Nephron progenitor cell (in vitro differentiated cells): Measurements from ENCODE around the gene CIZ1.

ENCODE experiments used
- DNase-seq: peaks from one replicate; pipeline ENCODE4 v3.0.0; 2021
- H3K27ac Mint-ChIP-seq: 2 replicates; pipeline ENCODE4 v1.8.0; 2021; ENCODE audit warnings: mild to moderate bottlenecking, moderate library complexity, mixed read lengths
- H3K27me3 Mint-ChIP-seq: 2 replicates; pipeline ENCODE4 v1.8.0; 2021; ENCODE audit warnings: mild to moderate bottlenecking, low read depth, mixed read lengths; ENCODE audit not compliant: poor library complexity
- H3K36me3 Mint-ChIP-seq: 2 replicates; pipeline ENCODE4 v1.8.0; 2021; ENCODE audit warnings: low read depth, mixed read lengths
- H3K4me1 Mint-ChIP-seq: 2 replicates; pipeline ENCODE4 v1.8.0; 2021; ENCODE audit warnings: mixed read lengths
- H3K4me3 Mint-ChIP-seq: 2 replicates; pipeline ENCODE4 v1.8.0; 2021; ENCODE audit warnings: mild to moderate bottlenecking, moderate library complexity, mixed read lengths
- H3K9me3 Mint-ChIP-seq: 2 replicates; pipeline ENCODE4 v1.8.0; 2021; ENCODE audit warnings: mild to moderate bottlenecking, moderate library complexity, mixed read lengths
- CTCF ChIP-seq: fragments of 200-600 bp; sonication (generic); IDR thresholded peaks from 2 replicates; pipeline ENCODE4 v1.5.0; 2021; ENCODE audit warnings: antibody characterized with exemption

CIZ1 gene

DNA sequence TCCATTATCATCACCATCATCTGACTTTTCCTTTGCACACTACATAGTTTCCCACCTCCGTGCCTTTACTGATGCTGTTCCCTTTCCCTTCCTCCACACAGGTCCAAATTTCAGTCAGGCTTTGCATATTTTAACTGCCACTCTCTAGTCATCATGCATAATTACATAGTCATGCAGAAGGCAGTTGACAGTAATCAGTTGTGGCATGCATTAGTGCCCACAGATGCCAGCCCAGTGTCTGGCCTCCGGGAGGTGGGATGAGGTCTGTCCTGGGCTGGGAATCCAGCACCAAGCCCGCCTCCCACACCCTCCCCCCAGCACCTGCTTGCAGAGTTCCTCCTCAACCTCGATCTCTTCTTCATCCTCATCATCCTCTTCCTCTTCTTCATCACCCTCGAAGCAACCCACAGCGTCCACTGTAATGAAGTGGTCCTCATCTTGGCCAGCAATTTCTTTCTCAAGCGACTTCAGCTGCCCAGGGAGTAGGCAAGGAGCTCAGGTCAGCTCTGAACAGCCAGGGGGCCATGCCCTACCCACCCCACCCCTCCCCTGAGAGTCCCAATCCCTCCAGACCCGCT lies 22.6 kb downstream of the CIZ1 start:
- no peaks in the 10 kb centered on the region for H3K9me3 Mint-ChIP-seq
- no peaks in the 10 kb centered on the region for H3K27me3 Mint-ChIP-seq
- TF ChIP-seq CTCF, result no peak
- peak overlapping the region; percentile 37 for H3K27ac Mint-ChIP-seq
- no peak for DNase-seq
- H3K4me1 Mint-ChIP-seq, result peaks cover 22% of the 10 kb centered on the region
- no peak overlapping the region for H3K4me3 Mint-ChIP-seq
- peaks cover 65% of the 10 kb centered on the region for H3K36me3 Mint-ChIP-seq

GRCh38 chr9:128167209-128167608 lies 24.2 kb downstream of the CIZ1 start:
- Mint-ChIP-seq H3K27ac (peak overlapping the region; percentile 84), H3K4me3 (no peak overlapping the region), H3K36me3 (peaks cover 69% of the 10 kb centered on the region), H3K4me1 (peaks cover 22% of the 10 kb centered on the region), H3K9me3 (no peaks in the 10 kb centered on the region), H3K27me3 (no peaks in the 10 kb centered on the region)
- TF ChIP-seq CTCF, result no peak
- no peak for DNase-seq

- Mint-ChIP-seq H3K4me1 (peaks cover 24% of the 10 kb centered on the region), H3K4me3 (no peak overlapping the region), H3K27me3 (no peaks in the 10 kb centered on the region), H3K9me3 (no peaks in the 10 kb centered on the region), H3K36me3 (peaks cover 65% of the 10 kb centered on the region), H3K27ac (no peak overlapping the region)
- DNase-seq, result no peak
- TF ChIP-seq CTCF, result no peak
Observed at GRCh38 chr9:128166169-128166568, 25.2 kb downstream of the CIZ1 start.

- Mint-ChIP-seq H3K27ac (peak overlapping the region; percentile 22), H3K4me3 (no peak overlapping the region)
Observed at GRCh38 chr9:128164307-128164885, 27.0 kb downstream of the CIZ1 start.

DNA sequence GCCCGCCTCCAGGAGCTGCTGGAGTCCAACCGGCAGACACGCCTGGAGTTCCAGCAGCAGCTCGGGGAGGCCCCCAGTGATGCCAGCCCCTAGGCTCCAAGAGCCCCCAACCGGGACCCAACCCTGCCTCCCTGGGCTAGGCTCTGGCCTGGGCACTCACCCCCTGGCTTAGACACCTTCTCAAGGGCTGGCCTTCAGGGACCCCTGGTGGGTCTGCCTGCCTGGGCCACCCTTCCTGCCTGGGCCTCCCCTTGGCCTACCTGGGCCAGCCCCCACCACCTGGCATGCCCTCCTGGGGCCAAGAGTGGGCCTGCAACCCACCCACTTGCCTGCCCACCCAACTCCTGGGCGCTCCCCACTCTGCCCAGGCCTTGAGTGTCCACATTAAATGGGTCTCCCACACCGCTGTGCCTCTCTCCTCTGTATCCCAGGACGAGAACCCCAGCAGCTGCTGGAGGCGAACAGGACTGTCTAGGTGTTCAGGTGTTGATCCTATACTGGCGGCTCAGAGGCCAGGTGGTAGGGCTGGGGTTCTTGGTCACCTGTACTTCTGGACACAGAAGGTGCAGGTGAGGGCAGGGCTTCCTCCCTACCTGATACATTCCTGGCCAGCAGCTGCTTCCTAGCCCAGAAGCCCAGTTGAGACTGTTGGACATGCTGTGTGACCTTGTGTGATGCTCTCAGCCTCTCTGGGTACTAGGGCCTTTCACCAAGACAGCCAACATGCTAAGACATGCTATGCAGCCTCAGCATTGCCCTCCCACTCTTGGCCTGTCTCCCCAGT lies 27.7 kb downstream of the CIZ1 start:
- TF ChIP-seq CTCF, result no peak
- Mint-ChIP-seq H3K4me1 (peaks cover 7% of the 10 kb centered on the region), H3K27me3 (no peaks in the 10 kb centered on the region), H3K27ac (no peak overlapping the region), H3K9me3 (no peaks in the 10 kb centered on the region), H3K36me3 (peaks cover 47% of the 10 kb centered on the region), H3K4me3 (no peak overlapping the region)
- no peak for DNase-seq

More at GRCh38 chr9:128164307-128164885, 27.0 kb downstream of the CIZ1 start:
- H3K27me3 Mint-ChIP-seq, result no peaks in the 10 kb centered on the region
- no peaks in the 10 kb centered on the region for H3K9me3 Mint-ChIP-seq
- H3K4me1 Mint-ChIP-seq, result peaks cover 13% of the 10 kb centered on the region
- no peak for TF ChIP-seq CTCF
- no peak for DNase-seq
- peaks cover 53% of the 10 kb centered on the region for H3K36me3 Mint-ChIP-seq
